ENCODE data around the gene C4orf33. TPM values are rescaled to one million over a fixed set of nuclear protein-coding genes. Genes with fewer than 3 reads are reported as not detected.

The C4orf33 gene
- total RNA-seq, 1 experiment from 2014 or later: 12.4 TPM

GRCh38 chr4:129145222-129145730 lies 49.3 kb downstream of the C4orf33 start:
- H4K20me1 ChIP-seq (ENCODE audit: insufficient read depth): no peaks in the 10 kb centered on the region
- no peaks in the 10 kb centered on the region for H3K36me3 ChIP-seq (ENCODE audit: low read depth)
- H3K4me3 ChIP-seq: no peak overlapping the region
- no peaks in the 10 kb centered on the region for H3K79me2 ChIP-seq (ENCODE audit: low read depth)
- ChIA-PET CTCF (no interaction called here), POLR2A (ENCODE audit: unreplicated experiment) (no interaction called here)
- no peaks in the 10 kb centered on the region for H3K9me2 ChIP-seq (ENCODE audit: insufficient read depth)
- H3F3A ChIP-seq (ENCODE audit: insufficient read depth, low read depth): no peaks in the 10 kb centered on the region
- no peaks in the 10 kb centered on the region for H3K9me3 ChIP-seq (ENCODE audit: insufficient read depth, low read depth)
- no TSS peak for BruUV-seq (replicated peaks)
- intact Hi-C loops (cut with micrococcal nuclease; ENCODE audit: unreplicated experiment): no loop called here
- no peaks in the 10 kb centered on the region for H3K4me1 ChIP-seq (replicated peaks; ENCODE audit: insufficient read depth)
- no peak for DNase-seq
- no peak overlapping the region for H3K4me2 ChIP-seq
- H3K27ac ChIP-seq: no peak overlapping the region
- TF ChIP-seq CTCF (conservative IDR thresholded peaks at IDR 0.05): no peak
- no peak for TF ChIP-seq EZH2 (IDR thresholded peaks at IDR 0.05; ENCODE audit: low read depth)
- H3K27me3 ChIP-seq (ENCODE audit: insufficient read depth, low read depth): no peaks in the 10 kb centered on the region
- H2AFZ ChIP-seq: no peak overlapping the region

- no TSS peak for BruUV-seq (replicated peaks)
- Histone ChIP-seq H2AFZ (no peak overlapping the region), H3K27me3 (ENCODE audit: insufficient read depth, low read depth) (no peaks in the 10 kb centered on the region), H3K9me2 (ENCODE audit: insufficient read depth) (no peaks in the 10 kb centered on the region), H3K4me2 (no peak overlapping the region), H3K36me3 (ENCODE audit: low read depth) (no peaks in the 10 kb centered on the region), H3F3A (ENCODE audit: insufficient read depth, low read depth) (no peaks in the 10 kb centered on the region), H3K4me3 (no peak overlapping the region), H3K79me2 (ENCODE audit: low read depth) (no peaks in the 10 kb centered on the region), H3K27ac (no peak overlapping the region), H3K4me1 (replicated peaks; ENCODE audit: insufficient read depth) (no peaks in the 10 kb centered on the region), H4K20me1 (ENCODE audit: insufficient read depth) (no peaks in the 10 kb centered on the region), H3K9me3 (ENCODE audit: insufficient read depth, low read depth) (no peaks in the 10 kb centered on the region)
- POLR2A ChIA-PET (ENCODE audit: unreplicated experiment): no interaction called here
- TF ChIP-seq CTCF (conservative IDR thresholded peaks at IDR 0.05): no peak
- TF ChIP-seq EZH2 (IDR thresholded peaks at IDR 0.05; ENCODE audit: low read depth): no peak
- DNase-seq: no peak
- intact Hi-C loops (cut with micrococcal nuclease; ENCODE audit: unreplicated experiment): no loop called here
- CTCF ChIA-PET: no interaction called here
These were observed 50.7 kb downstream of the C4orf33 start for GRCh38 chr4:129146639-129147038.

- no TSS peak for BruUV-seq (replicated peaks)
- CTCF ChIA-PET: no interaction called here
- TF ChIP-seq CTCF (conservative IDR thresholded peaks at IDR 0.05) (no peak), EZH2 (IDR thresholded peaks at IDR 0.05; ENCODE audit: low read depth) (no peak)
These were observed 52.9 kb downstream of the C4orf33 start for GRCh38 chr4:129148892-129149291.

More at GRCh38 chr4:129148892-129149291, 52.9 kb downstream of the C4orf33 start:
- no peak overlapping the region for H2AFZ ChIP-seq
- no peaks in the 10 kb centered on the region for H3F3A ChIP-seq (ENCODE audit: insufficient read depth, low read depth)
- H3K9me3 ChIP-seq (ENCODE audit: insufficient read depth, low read depth): no peaks in the 10 kb centered on the region
- H3K9me2 ChIP-seq (ENCODE audit: insufficient read depth): no peaks in the 10 kb centered on the region
- H3K27me3 ChIP-seq (ENCODE audit: insufficient read depth, low read depth): no peaks in the 10 kb centered on the region
- POLR2A ChIA-PET (ENCODE audit: unreplicated experiment): no interaction called here
- no peaks in the 10 kb centered on the region for H3K4me1 ChIP-seq (replicated peaks; ENCODE audit: insufficient read depth)
- H3K79me2 ChIP-seq (ENCODE audit: low read depth): no peaks in the 10 kb centered on the region
- H3K27ac ChIP-seq: no peak overlapping the region
- no peak for DNase-seq
- no peak overlapping the region for H3K4me3 ChIP-seq
- no peaks in the 10 kb centered on the region for H4K20me1 ChIP-seq (ENCODE audit: insufficient read depth)
- intact Hi-C loops (cut with micrococcal nuclease; ENCODE audit: unreplicated experiment): no loop called here
- H3K36me3 ChIP-seq (ENCODE audit: low read depth): no peaks in the 10 kb centered on the region
- H3K4me2 ChIP-seq: no peak overlapping the region

Data from PC-9 (cell line).